Right forelimb (tissue), 1 donor: ENCODE results near the gene TMEM150A.
"Not testable (repeated sequence)": the region's sequence is repeated elsewhere in the genome, so short reads cannot be mapped to it uniquely, and the experiment has no call there.

Experiments
- DNase-seq: peaks from one replicate; pipeline ENCODE4 v3.0.0-alpha.2; 2018

TMEM150A gene

GRCh38 chr2:85564144-85564563, 38.3 kb downstream of the TMEM150A start:
- no peak for DNase-seq

GRCh38 chr2:85561280-85562212, 41.0 kb downstream of the TMEM150A start, which contains the start of gene GGCX:
Gene GGCX, minus strand, starts transcription at chr2:85561493. Its CDS starts 65 bp downstream, at chr2:85561428.
- DNase-seq = peak; percentile 96

- DNase-seq = no peak
Observed at GRCh38 chr2:85560812-85561279, 41.7 kb downstream of the TMEM150A start.

GRCh38 chr2:85560403-85560726, 42.1 kb downstream of the TMEM150A start:
- DNase-seq = not testable (repeated sequence)

GRCh38 chr2:85558160-85558559, 44.3 kb downstream of the TMEM150A start:
- no peak for DNase-seq

- DNase-seq = no peak
Observed at GRCh38 chr2:85557130-85557529, 45.4 kb downstream of the TMEM150A start.

GRCh38 chr2:85554980-85555612, 47.4 kb downstream of the TMEM150A start:
- DNase-seq = no peak

- DNase-seq = no peak
Observed at GRCh38 chr2:85553184-85553583, 49.3 kb downstream of the TMEM150A start.

- DNase-seq = peak; percentile 85
Observed at GRCh38 chr2:85551698-85552678, 50.5 kb downstream of the TMEM150A start.

GRCh38 chr2:85550486-85550885, 52.0 kb downstream of the TMEM150A start:
- no peak for DNase-seq

GRCh38 chr2:85549826-85550225, 52.7 kb downstream of the TMEM150A start:
- DNase-seq = no peak

- DNase-seq = no peak
Observed at GRCh38 chr2:85549095-85549494, 53.4 kb downstream of the TMEM150A start.

- no peak for DNase-seq
Observed at GRCh38 chr2:85548608-85548900, 53.9 kb downstream of the TMEM150A start.
